Mammary epithelial cell (primary cell): ENCODE data around the gene SMIM12.

Experiments used
- CTCF ChIP-seq, 2 donors: IDR thresholded peaks in 1 of 2; conservative IDR thresholded peaks in 1 of 2; 2 replicates each; pipeline ENCODE4 v1.5.1; 2011 to 2012; ENCODE audit warnings: inconsistent platforms in 2 of 2, low read length in 2 of 2, mild to moderate bottlenecking in 2 of 2, control low read depth in 1 of 2, low read depth in 1 of 2; ENCODE audit not compliant: insufficient read depth in 1 of 2; ENCODE audit errors: extremely low read depth in 1 of 2
- EZH2 ChIP-seq: IDR thresholded peaks from 2 replicates; pipeline ENCODE4 v1.6.1; 2012; ENCODE audit warnings: low read length, inconsistent platforms, borderline replicate concordance

GRCh38 chr1:34852677-34853217 lies 6.8 kb downstream of the SMIM12 start:
- TF ChIP-seq CTCF (conservative IDR thresholded peaks at IDR 0.05 in 1 of 2, IDR thresholded peaks at IDR 0.05 in 1 of 2; ENCODE audit: extremely low read depth in 1 of 2, insufficient read depth in 1 of 2, low read depth in 1 of 2, low read length in 2 of 2) (peak; percentile 96 to 99), EZH2 (no peak)
